HTR-8/SVneo (cell line): Measurements from ENCODE around the gene L3MBTL3.
"Not testable (repeated sequence)": the region's sequence is repeated elsewhere in the genome, so short reads cannot be mapped to it uniquely, and the experiment has no call there.

ENCODE experiments used
- DNase-seq: peaks from one replicate; pipeline ENCODE4 v3.0.0; 2011; ENCODE audit warnings: low spot score, mixed read lengths; ENCODE audit not compliant: insufficient read length
- FAIRE-seq: peaks from 2 replicates; lab custom pipeline; 2011; peaks lifted over from hg19 to GRCh38; lab: Jason Lieb, UNC

The L3MBTL3 gene

GRCh38 chr6:130163266-130163665 lies 144.9 kb downstream of the L3MBTL3 start:
- DNase-seq (no peak), FAIRE-seq (no peak)

GRCh38 chr6:130164251-130164650 lies 145.9 kb downstream of the L3MBTL3 start:
- DNase-seq, result no peak
- FAIRE-seq, result no peak

- FAIRE-seq (no peak), DNase-seq (no peak)
These were observed 149.3 kb downstream of the L3MBTL3 start for GRCh38 chr6:130167655-130168054.

DNA sequence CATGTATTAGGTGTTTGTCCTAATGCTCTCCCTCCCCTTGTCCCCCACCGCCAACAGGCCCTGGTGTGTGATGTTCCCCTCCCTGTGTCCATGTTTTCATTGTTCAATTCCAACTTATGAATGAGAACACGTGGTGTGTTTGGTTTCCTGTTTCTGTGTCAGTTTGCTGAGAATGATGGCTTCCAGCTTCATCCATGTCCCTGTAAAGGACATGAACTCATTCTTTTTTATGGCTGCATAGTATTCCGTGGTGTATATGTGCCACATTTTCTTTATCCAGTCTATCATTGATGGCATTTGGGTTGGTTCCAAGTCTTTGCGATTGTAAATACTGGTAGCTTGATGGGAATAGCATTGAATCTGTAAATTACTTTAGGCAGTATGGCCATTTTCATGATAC lies 151.8 kb downstream of the L3MBTL3 start:
- FAIRE-seq, DNase-seq: not testable (repeated sequence)

GRCh38 chr6:130173377-130174004 lies 155.1 kb downstream of the L3MBTL3 start:
- DNase-seq, FAIRE-seq: not testable (repeated sequence)

GRCh38 chr6:130176378-130176777 lies 158.0 kb downstream of the L3MBTL3 start:
- DNase-seq, result no peak
- no peak for FAIRE-seq

DNA sequence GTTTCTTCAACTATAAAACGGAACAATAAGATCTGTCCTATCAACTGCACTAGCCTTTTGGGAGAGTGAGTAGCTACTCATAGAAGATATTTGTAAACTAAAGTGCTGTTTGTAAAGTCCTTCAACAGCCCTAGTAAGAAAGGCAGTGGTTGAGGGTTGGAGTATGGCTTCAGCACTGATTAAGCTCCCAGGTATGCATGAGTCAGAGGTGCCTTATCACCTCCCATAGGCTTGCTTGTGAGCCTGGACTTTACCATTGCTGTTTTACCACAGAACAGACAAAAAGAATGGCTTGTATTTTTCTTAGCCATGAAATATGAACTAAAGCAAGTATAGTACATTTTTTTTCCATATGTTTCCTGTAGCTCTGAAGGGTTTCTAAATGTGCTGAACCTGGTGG lies 160.3 kb downstream of the L3MBTL3 start:
- DNase-seq (peak; percentile 61), FAIRE-seq (peak; percentile 16)

- DNase-seq (no peak), FAIRE-seq (no peak)
These were observed 164.1 kb downstream of the L3MBTL3 start for GRCh38 chr6:130182466-130182865.

- DNase-seq (no peak), FAIRE-seq (no peak)
These were observed 165.2 kb downstream of the L3MBTL3 start for GRCh38 chr6:130183271-130184222.

GRCh38 chr6:130185658-130186057 lies 167.3 kb downstream of the L3MBTL3 start:
- FAIRE-seq, result no peak

DNA sequence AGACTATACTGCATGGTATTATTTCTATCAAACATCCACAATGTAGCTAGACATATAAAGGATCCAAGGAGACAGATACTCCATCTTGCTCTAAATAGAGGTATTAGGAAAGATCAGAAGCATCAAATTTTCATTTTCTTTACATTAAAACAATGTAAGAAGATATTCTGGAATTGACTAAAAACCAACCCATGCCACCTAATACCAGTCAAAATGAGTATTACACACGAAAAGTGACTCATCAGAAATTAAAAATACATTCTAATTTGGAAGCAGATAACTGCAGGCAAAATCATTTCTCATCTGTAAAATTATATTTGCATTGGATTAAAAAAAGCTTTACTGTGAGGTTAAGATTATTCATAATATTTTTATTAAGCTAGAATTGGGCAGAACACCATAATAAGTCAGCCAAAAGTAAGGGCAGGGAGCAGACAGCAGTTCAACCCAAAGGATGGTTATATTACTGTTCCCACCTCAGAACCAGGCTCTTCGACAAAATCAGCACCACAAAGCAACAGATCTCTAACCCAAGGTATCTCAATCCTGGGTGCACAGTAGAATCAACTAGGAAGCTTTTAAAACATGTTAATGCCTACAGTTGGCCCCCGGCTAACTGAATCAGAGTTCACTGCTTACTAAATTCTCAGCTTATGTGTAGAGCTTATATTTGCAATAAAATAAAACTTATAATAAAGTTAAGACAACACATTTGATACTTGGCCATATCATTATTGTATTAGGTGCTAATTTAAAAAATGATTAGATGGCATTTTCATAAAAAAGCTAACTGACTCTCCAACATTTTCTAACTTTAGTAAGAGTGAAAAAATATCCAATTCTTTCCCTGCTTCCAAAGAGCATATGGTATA lies 169.2 kb downstream of the L3MBTL3 start:
- FAIRE-seq, result no peak

More at GRCh38 chr6:130185658-130186057, 167.3 kb downstream of the L3MBTL3 start:
- no peak for DNase-seq

GRCh38 chr6:130188207-130188899 lies 170.0 kb downstream of the L3MBTL3 start:
- FAIRE-seq (no peak), DNase-seq (no peak)

More for the DNA sequence above, 169.2 kb downstream of the L3MBTL3 start:
- no peak for DNase-seq

DNA sequence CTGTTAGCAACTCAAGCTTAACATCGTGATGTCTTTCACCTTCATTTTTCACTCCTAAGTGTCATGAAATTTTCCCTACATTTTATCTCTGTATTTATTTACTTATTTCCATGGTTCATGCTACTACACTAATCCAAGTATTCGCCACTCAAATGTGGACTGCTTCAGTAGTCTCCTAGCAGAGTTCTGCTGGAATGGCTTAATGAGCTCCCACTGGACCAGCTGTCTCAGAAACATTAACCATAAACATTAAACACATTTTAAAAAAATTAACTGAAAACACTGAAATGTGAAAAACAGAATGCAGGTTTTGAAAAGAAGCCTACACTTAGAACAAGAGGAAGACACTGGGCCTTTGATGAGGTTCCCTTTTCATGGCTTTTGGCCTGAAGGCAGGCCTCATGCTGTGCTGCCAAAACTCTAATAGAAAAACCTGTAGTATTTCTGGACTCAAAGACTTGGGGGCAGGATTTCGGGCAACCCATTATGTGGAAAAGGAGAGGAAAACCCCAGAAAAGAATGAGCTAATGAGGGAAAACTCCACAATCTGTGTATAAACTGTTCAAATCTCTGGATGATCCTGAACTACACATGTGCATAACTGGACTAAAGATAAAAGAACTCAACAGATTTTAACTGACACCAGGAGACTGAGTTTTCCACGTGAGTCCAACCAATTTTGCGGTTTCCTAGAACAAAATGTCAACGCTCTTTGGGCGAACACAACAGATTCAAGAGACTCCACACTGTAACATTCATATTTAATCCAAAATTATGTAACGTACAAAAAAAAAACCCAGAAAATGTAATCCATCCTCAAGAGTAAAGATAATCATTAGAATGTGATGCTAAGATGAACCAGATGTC lies 171.4 kb downstream of the L3MBTL3 start:
- DNase-seq (no peak), FAIRE-seq (no peak)
